Measurements from ENCODE around the gene DDC. TPM values are rescaled to one million over a fixed set of nuclear protein-coding genes. Genes with fewer than 3 reads are reported as not detected.

DDC gene
- not detected in 2 replicates for total RNA-seq

GRCh38 chr7:50564640-50565558 lies at the start of gene DDC:
Gene DDC (minus strand): TSS chr7:50565405. CDS start chr7:50544085, 21,320 bp downstream.
- no peak for DNase-seq (ENCODE audit: extremely low read depth, low read depth, low spot score)

- no peak for DNase-seq (ENCODE audit: extremely low read depth, low read depth, low spot score)
These were observed 48.3 kb upstream of the DDC start for GRCh38 chr7:50613473-50613872.

- DNase-seq (ENCODE audit: extremely low read depth, low read depth, low spot score), result no peak
These were observed 47.5 kb upstream of the DDC start for GRCh38 chr7:50612704-50613103.

GRCh38 chr7:50610521-50611277 lies 45.5 kb upstream of the DDC start:
- no peak for DNase-seq (ENCODE audit: extremely low read depth, low read depth, low spot score)

- no peak for DNase-seq (ENCODE audit: extremely low read depth, low read depth, low spot score)
These were observed 43.1 kb upstream of the DDC start for GRCh38 chr7:50608196-50608906.

GRCh38 chr7:50607524-50608125 lies 42.4 kb upstream of the DDC start:
- DNase-seq (ENCODE audit: extremely low read depth, low read depth, low spot score), result no peak

GRCh38 chr7:50605059-50605458 lies 39.9 kb upstream of the DDC start:
- DNase-seq (ENCODE audit: extremely low read depth, low read depth, low spot score), result no peak

GRCh38 chr7:50603287-50603686 lies 38.1 kb upstream of the DDC start:
- DNase-seq (ENCODE audit: extremely low read depth, low read depth, low spot score), result no peak

GRCh38 chr7:50599385-50599784 lies 34.2 kb upstream of the DDC start:
- no peak for DNase-seq (ENCODE audit: extremely low read depth, low read depth, low spot score)

GRCh38 chr7:50598460-50599343 lies 33.5 kb upstream of the DDC start:
- no peak for DNase-seq (ENCODE audit: extremely low read depth, low read depth, low spot score)

- DNase-seq (ENCODE audit: extremely low read depth, low read depth, low spot score), result no peak
These were observed 31.3 kb upstream of the DDC start for GRCh38 chr7:50596484-50596883.

GRCh38 chr7:50595491-50596102 lies 30.4 kb upstream of the DDC start:
- no peak for DNase-seq (ENCODE audit: extremely low read depth, low read depth, low spot score)

GRCh38 chr7:50594734-50595485 lies 29.7 kb upstream of the DDC start:
- DNase-seq (ENCODE audit: extremely low read depth, low read depth, low spot score), result no peak

GRCh38 chr7:50594136-50594535 lies 28.9 kb upstream of the DDC start:
- no peak for DNase-seq (ENCODE audit: extremely low read depth, low read depth, low spot score)

GRCh38 chr7:50592940-50593339 lies 27.7 kb upstream of the DDC start:
- DNase-seq (ENCODE audit: extremely low read depth, low read depth, low spot score), result no peak

GRCh38 chr7:50591480-50592438 lies 26.6 kb upstream of the DDC start:
- DNase-seq (ENCODE audit: extremely low read depth, low read depth, low spot score), result no peak

- no peak for DNase-seq (ENCODE audit: extremely low read depth, low read depth, low spot score)
These were observed 25.9 kb upstream of the DDC start for GRCh38 chr7:50591098-50591479.

GRCh38 chr7:50590535-50590934 lies 25.3 kb upstream of the DDC start:
- no peak for DNase-seq (ENCODE audit: extremely low read depth, low read depth, low spot score)

Data from glomerular endothelial cell (primary cell).